Activated T-cell treated with anti-CD3 and anti-CD28 coated beads, Interleukin-2, amount 50 U/mL, for 24 hours (primary cell): ENCODE results near the gene MAST4.
"Not testable (repeated sequence)": the region's sequence is repeated elsewhere in the genome, so short reads cannot be mapped to it uniquely, and the experiment has no call there.

ENCODE experiments used
- DNase-seq: peaks from one replicate; pipeline ENCODE4 v3.0.0-alpha.2; 2020
- H3K27ac Mint-ChIP-seq: 2 replicates; pipeline ENCODE4 v1.8.0; 2020; ENCODE audit warnings: mild to moderate bottlenecking, mixed read lengths
- H3K27me3 Mint-ChIP-seq: 2 replicates; pipeline ENCODE4 v1.8.0; 2020; ENCODE audit warnings: mixed read lengths
- H3K36me3 Mint-ChIP-seq: 2 replicates; pipeline ENCODE4 v1.8.0; 2020; ENCODE audit warnings: low read depth, mixed read lengths
- H3K4me1 Mint-ChIP-seq: 2 replicates; pipeline ENCODE4 v1.8.0; 2020; ENCODE audit warnings: low read depth, mixed read lengths
- H3K4me3 Mint-ChIP-seq: 2 replicates; pipeline ENCODE4 v1.8.0; 2020; ENCODE audit warnings: mild to moderate bottlenecking, moderate library complexity, mixed read lengths
- H3K9me3 Mint-ChIP-seq: 2 replicates; pipeline ENCODE4 v1.8.0; 2020; ENCODE audit warnings: mixed read lengths

Gene MAST4

GRCh38 chr5:66821688-66822429 lies 225.7 kb downstream of the MAST4 start:
- H3K36me3 Mint-ChIP-seq: no peaks in the 10 kb centered on the region
- H3K9me3 Mint-ChIP-seq: no peaks in the 10 kb centered on the region
- DNase-seq: peak; percentile 45
- peak overlapping the region; percentile 43 for H3K4me3 Mint-ChIP-seq
- peaks cover 32% of the 10 kb centered on the region for H3K4me1 Mint-ChIP-seq
- H3K27me3 Mint-ChIP-seq: peaks cover 10% of the 10 kb centered on the region
- H3K27ac Mint-ChIP-seq: peak overlapping the region; percentile 87

GRCh38 chr5:66822906-66823305 lies 226.7 kb downstream of the MAST4 start:
- DNase-seq, H3K4me3 Mint-ChIP-seq, H3K9me3 Mint-ChIP-seq, H3K36me3 Mint-ChIP-seq: not testable (repeated sequence)
- H3K27me3 Mint-ChIP-seq: peaks cover 19% of the 10 kb centered on the region
- H3K27ac Mint-ChIP-seq: peak overlapping the region; percentile 87
- peaks cover 39% of the 10 kb centered on the region for H3K4me1 Mint-ChIP-seq

- no peaks in the 10 kb centered on the region for H3K36me3 Mint-ChIP-seq
- DNase-seq: no peak
- H3K9me3 Mint-ChIP-seq: no peaks in the 10 kb centered on the region
- peak overlapping the region; percentile 68 for H3K27ac Mint-ChIP-seq
- no peak overlapping the region for H3K4me3 Mint-ChIP-seq
- H3K27me3 Mint-ChIP-seq: peaks cover 27% of the 10 kb centered on the region
- peaks cover 54% of the 10 kb centered on the region for H3K4me1 Mint-ChIP-seq
These were observed 228.3 kb downstream of the MAST4 start for GRCh38 chr5:66824476-66824875.

GRCh38 chr5:66826263-66826662 lies 230.1 kb downstream of the MAST4 start:
- peaks cover 62% of the 10 kb centered on the region for H3K4me1 Mint-ChIP-seq
- H3K27me3 Mint-ChIP-seq: peaks cover 39% of the 10 kb centered on the region
- no peaks in the 10 kb centered on the region for H3K9me3 Mint-ChIP-seq
- no peak overlapping the region for H3K4me3 Mint-ChIP-seq
- H3K36me3 Mint-ChIP-seq: no peaks in the 10 kb centered on the region
- no peak for DNase-seq
- no peak overlapping the region for H3K27ac Mint-ChIP-seq

- Mint-ChIP-seq H3K4me3 (no peak overlapping the region), H3K4me1 (peaks cover 58% of the 10 kb centered on the region), H3K36me3 (no peaks in the 10 kb centered on the region), H3K27ac (no peak overlapping the region), H3K27me3 (peaks cover 41% of the 10 kb centered on the region), H3K9me3 (no peaks in the 10 kb centered on the region)
- DNase-seq: no peak
These were observed 230.5 kb downstream of the MAST4 start for GRCh38 chr5:66826696-66827095.

DNA sequence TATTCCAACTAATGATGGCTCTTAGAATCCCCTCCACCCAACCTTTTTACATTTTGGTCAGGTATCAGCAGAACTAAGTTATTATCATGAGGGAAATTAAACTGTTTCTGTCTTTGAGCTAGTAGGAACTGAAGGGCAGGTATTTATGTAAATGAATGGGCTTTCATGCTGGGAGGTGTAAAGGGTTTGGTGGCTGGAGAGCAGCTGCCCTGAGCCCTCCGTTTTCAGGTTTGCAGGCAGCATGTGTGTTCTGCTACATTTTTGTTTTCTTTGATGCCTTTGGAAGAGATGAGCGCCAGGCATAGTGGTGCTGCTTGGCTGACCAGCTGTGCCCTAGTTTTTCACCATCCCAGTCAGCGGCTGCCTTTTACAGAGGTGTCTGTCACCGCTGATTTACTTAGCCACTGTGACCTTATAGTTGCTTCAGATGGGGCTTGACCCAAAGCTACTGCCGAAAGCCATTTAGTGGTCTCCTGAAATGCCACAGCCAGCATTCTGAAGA lies 231.9 kb downstream of the MAST4 start:
- Mint-ChIP-seq H3K4me3 (peak overlapping the region; percentile 83), H3K36me3 (no peaks in the 10 kb centered on the region), H3K9me3 (no peaks in the 10 kb centered on the region), H3K27me3 (peaks cover 51% of the 10 kb centered on the region), H3K4me1 (peaks cover 44% of the 10 kb centered on the region), H3K27ac (peak overlapping the region; percentile 91)
- no peak for DNase-seq

DNA sequence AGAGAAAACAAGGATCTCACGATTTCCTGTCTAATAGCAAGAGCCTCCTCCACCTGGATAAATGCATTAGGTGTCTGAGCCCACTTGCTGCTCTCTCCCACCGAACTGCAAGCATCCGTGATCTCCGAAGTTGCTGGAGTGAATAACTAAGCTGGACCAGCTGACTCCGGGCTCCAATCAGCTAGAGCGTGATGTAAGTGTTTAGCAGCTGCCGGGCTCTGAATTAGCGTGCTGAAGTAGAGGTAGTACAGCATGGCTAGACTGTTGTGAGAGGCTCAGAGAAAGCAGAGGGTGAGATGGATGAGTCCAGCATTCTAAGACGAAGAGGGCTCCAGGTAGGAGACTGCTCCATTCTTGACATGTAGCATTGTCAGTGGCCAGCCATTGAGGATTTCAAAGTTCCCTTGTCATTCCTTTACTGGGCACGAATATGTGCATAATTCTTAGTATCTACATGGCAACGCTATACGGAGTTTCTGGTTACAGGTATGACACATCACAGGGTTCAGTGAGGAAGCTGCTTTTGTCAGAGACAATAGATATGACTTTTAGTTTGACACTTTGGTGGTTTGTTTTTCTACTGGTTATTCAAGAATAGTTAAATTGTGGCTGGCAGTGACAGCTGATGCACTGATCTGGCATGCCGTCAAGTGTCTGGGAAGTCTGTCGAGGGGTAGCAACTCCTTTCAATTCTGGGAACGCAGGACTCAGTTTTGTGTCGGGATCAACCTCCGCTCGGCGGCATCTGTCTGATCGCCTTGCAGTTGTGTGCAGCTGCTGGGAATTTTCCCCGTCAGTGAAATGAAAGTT lies 232.6 kb downstream of the MAST4 start:
- Mint-ChIP-seq H3K27ac (peak overlapping the region; percentile 91), H3K4me3 (peak overlapping the region; percentile 83), H3K36me3 (no peaks in the 10 kb centered on the region), H3K4me1 (peaks cover 38% of the 10 kb centered on the region), H3K9me3 (no peaks in the 10 kb centered on the region), H3K27me3 (peaks cover 53% of the 10 kb centered on the region)
- DNase-seq: peak; percentile 66

DNA sequence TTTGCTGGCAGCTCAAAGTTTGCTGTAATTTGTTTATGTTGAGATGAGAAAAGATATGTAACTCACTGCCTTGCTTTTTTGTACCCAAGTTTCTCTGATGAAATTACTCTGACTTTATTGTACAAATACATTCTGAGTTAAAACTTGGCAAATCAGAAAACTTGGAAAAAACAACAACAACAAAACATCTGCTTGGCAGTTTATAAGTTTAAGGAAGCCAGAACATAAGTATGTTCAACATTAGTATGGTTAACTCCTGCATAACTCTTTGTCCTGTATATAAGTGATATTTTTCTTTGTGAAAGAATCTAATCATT lies 233.1 kb downstream of the MAST4 start:
- Mint-ChIP-seq H3K36me3 (no peaks in the 10 kb centered on the region), H3K4me1 (peaks cover 32% of the 10 kb centered on the region), H3K27ac (peak overlapping the region; percentile 91), H3K9me3 (no peaks in the 10 kb centered on the region), H3K4me3 (peak overlapping the region; percentile 83), H3K27me3 (peaks cover 56% of the 10 kb centered on the region)
- DNase-seq: no peak

DNA sequence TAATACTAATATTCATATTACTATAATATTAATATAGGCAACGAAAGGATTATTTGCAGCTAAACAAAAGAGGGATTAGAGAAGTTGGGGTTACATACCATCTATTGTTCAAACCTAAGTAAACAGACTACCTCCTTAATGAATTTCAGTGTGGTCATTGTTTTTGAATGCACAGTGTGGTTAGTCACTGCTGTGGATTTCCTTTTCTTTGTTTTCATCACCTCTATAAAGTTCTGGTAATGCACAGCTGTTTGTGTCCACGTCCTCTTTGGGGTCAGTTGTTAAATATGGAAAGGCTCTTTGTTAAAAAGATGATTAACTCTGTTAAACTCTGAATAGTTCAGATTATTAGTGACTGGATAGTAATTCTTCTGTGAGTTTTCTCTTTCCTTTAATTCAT lies 233.6 kb downstream of the MAST4 start:
- no peaks in the 10 kb centered on the region for H3K9me3 Mint-ChIP-seq
- peak overlapping the region; percentile 18 for H3K4me3 Mint-ChIP-seq
- H3K27ac Mint-ChIP-seq: no peak overlapping the region
- H3K36me3 Mint-ChIP-seq: no peaks in the 10 kb centered on the region
- peaks cover 30% of the 10 kb centered on the region for H3K4me1 Mint-ChIP-seq
- H3K27me3 Mint-ChIP-seq: peaks cover 56% of the 10 kb centered on the region
- no peak for DNase-seq

DNA sequence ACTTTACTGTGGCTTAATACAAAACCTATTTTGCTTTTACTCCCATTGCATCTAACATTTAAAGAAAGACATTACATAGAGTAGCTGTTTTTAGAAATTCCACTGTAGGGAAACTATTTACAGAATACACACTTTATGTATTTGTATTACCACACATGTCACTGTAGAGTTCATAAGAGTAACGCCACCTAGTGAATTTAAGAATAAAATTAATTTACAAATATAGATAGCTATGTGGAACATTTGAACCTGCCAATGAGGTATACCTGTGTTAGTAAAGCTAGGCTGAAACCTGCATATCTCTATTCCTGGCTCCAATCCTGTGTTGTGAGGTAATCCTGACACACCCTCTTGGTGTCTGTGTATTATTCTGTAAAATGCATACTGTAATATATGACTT lies 234.4 kb downstream of the MAST4 start:
- Mint-ChIP-seq H3K4me3 (no peak overlapping the region), H3K9me3 (no peaks in the 10 kb centered on the region), H3K4me1 (peaks cover 30% of the 10 kb centered on the region), H3K27ac (no peak overlapping the region), H3K27me3 (peaks cover 56% of the 10 kb centered on the region), H3K36me3 (no peaks in the 10 kb centered on the region)
- no peak for DNase-seq

DNA sequence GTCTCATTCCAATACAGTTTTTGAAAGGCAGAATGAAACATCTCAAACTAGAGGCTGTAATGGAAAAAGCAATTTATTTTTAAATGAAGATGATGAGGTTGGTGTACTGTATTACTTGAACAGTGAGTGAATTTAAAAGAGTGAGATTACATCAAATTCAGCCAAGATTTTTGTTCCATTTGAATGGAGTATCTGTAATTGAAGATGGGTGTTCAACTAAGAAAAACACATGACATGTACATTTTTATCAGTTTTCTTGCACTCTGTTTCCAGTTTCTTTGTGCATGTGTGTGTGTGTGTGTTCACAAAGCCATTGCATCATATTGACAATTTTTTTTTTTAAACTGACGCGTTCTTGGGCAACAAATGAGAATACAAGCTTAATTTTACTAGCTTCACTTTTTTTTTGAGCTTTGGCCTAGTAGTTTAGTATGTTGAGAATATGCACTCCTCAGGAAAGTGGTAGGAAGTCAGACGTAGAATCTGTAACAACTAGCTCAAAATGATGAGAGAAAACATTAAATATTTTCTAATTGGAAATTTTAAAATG lies 243.5 kb downstream of the MAST4 start:
- Mint-ChIP-seq H3K9me3 (no peaks in the 10 kb centered on the region), H3K27me3 (peaks cover 38% of the 10 kb centered on the region), H3K27ac (no peak overlapping the region), H3K4me3 (no peak overlapping the region), H3K36me3 (no peaks in the 10 kb centered on the region), H3K4me1 (peaks cover 41% of the 10 kb centered on the region)
- no peak for DNase-seq

DNA sequence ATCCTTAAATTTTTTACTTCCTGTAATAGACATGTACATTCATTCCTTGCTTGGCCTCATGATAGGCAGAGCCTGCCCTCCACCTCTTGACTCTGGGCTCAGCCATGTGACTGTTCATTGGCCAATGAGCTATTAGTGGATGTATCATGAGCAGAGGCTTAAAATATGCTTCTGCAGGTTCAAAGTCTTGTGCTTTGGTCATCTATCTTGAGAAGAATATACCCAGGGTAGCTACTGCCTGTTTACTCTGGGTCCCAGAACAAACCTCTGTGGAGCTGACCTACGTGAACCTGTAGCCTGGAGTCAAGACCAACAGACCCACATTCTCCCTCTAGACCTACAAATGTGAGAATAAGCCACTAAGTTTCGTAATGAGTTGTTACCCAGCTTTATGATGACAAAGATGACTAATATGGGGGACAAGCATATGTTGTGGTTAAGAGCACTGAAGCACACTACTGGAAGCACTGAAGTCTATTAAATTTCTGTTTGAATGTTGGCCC lies 244.4 kb downstream of the MAST4 start:
- Mint-ChIP-seq H3K4me1 (peaks cover 41% of the 10 kb centered on the region), H3K36me3 (no peaks in the 10 kb centered on the region), H3K9me3 (no peaks in the 10 kb centered on the region), H3K27me3 (peaks cover 39% of the 10 kb centered on the region), H3K4me3 (peak overlapping the region; percentile 28), H3K27ac (peak overlapping the region; percentile 89)
- DNase-seq: no peak

- H3K4me1 Mint-ChIP-seq: peaks cover 41% of the 10 kb centered on the region
- H3K27ac Mint-ChIP-seq: peak overlapping the region; percentile 89
- H3K9me3 Mint-ChIP-seq: no peaks in the 10 kb centered on the region
- H3K36me3 Mint-ChIP-seq: no peaks in the 10 kb centered on the region
- no peak for DNase-seq
- peaks cover 36% of the 10 kb centered on the region for H3K27me3 Mint-ChIP-seq
- peak overlapping the region; percentile 21 for H3K4me3 Mint-ChIP-seq
These were observed 245.1 kb downstream of the MAST4 start for GRCh38 chr5:66841264-66841663.

DNA sequence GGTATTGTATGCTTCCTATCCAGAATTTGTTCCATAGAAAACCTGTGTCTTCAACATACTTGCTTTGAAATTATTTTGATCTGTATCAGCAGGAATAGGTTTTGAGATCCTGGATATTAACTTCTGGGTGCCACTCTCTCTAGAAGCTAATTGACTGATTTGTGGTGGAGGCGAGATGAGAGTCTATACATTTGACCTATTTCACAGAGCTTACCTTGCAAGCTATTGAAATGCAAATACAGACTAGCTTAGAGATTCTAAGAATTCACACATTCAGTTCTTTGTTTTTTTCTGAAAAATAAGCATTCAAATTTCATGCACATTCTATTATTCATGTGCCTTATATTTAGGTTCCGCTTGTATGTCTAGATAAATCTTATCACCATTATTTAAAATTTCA lies 246.3 kb downstream of the MAST4 start:
- H3K36me3 Mint-ChIP-seq: no peaks in the 10 kb centered on the region
- no peak overlapping the region for H3K4me3 Mint-ChIP-seq
- peaks cover 41% of the 10 kb centered on the region for H3K4me1 Mint-ChIP-seq
- no peaks in the 10 kb centered on the region for H3K9me3 Mint-ChIP-seq
- no peak for DNase-seq
- no peak overlapping the region for H3K27ac Mint-ChIP-seq
- peaks cover 38% of the 10 kb centered on the region for H3K27me3 Mint-ChIP-seq

DNA sequence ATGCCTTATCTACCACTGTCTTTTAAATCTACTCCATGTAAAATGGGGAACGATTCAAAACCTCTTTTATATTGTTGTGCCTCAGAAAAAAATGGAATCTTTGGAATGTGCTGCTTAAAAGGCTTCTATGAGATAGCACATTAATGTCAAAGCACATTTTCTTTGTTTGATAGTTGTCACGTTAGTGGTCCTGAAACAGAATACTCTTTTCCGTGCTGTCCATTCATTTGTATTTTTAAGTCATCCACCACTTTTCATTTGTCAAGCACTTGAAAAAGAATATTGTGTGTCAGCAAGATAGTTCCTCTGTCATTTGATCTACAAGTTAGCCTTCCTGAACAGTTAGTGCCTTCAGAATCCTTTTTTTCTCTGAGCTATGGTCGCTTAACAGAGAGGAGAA lies 246.9 kb downstream of the MAST4 start:
- Mint-ChIP-seq H3K27ac (no peak overlapping the region), H3K4me1 (peaks cover 41% of the 10 kb centered on the region), H3K9me3 (no peaks in the 10 kb centered on the region), H3K4me3 (no peak overlapping the region), H3K27me3 (peaks cover 38% of the 10 kb centered on the region), H3K36me3 (no peaks in the 10 kb centered on the region)
- DNase-seq: no peak
